ENCODE measurements around the gene MESD.
"Not testable (repeated sequence)": the region's sequence is repeated elsewhere in the genome, so short reads cannot be mapped to it uniquely, and the experiment has no call there.

Gene MESD

GRCh38 chr15:80989081-80989517 lies 520 bp downstream of the MESD start:
- DNase-seq, result no peak

DNA sequence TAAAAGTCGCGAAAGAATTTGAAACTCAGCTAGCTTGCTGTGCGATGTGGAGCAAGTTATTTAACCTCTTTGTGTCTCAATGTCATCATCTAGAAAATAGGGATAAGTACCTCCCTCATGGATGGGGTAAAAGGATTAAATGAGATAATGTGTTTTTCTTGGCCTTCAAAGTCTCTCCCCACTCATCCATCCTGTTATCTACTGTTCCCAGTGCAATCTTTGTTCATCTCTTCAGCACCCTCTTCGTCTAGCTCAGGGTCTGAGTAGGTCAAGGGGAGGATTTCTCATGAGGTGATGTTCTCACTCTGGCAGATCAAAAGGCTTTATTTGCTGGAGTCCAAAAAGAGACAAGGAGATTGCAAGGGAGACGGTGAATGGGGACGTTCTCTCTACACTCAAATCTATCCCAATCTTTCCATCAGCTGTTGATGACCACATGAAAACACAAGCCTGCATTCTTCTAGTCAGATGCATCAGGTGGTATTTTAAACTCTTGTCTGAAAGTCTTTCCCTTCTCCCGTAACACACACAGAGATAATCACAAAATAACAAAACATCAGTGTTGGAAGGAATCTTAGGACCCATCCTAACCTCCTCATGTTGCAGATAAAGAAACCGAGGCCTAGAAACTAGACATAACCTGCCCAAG lies 1.3 kb downstream of the MESD start:
- no peak for DNase-seq

- no peak for DNase-seq
Observed at GRCh38 chr15:80986487-80986886, 3.1 kb downstream of the MESD start.

DNA sequence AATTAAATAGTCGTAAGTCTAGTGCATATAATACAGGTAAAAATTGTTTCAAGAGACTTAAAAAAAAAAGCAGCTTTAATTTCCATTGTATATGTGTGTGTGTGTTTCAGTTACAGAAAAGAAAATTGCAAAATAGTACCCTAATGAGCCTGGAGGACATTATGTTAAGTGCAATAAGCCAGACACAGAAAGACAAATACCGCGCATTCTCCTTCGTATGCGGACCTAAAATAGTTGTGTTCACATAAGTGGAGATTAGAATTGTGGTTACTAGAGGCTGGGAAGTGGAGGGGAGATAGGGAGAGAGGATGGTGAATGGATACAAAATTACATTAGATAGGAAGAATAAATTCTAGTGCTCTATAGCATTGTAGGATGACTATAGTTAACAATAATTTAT lies 3.6 kb downstream of the MESD start:
- DNase-seq, result no peak

- no peak for DNase-seq
Observed at GRCh38 chr15:80984856-80985255, 4.8 kb downstream of the MESD start.

- no peak for DNase-seq
Observed at GRCh38 chr15:80982839-80983238, 6.8 kb downstream of the MESD start.

DNA sequence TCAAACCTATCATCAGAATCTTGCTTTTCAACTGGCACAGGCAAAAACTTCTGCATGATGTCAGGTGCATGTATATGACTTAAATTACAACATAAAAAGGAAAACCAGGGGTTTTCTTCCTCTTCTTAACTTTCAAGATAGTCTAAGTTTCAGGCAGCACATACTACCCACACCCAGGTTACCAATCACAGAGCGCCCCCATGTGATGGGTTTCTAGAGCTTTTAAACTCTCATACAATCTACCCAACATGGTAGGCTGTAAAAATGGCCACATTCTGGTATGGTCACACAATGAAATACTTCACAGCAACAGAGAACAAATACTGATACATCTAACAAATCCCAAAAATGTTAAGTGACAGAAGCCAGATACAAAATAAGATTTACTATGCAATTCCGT lies 7.4 kb downstream of the MESD start:
- DNase-seq, result no peak

GRCh38 chr15:80979538-80980200 lies 9.9 kb downstream of the MESD start:
- no peak for DNase-seq

GRCh38 chr15:80978685-80979329 lies 10.8 kb downstream of the MESD start:
- DNase-seq, result peak; percentile 57

DNA sequence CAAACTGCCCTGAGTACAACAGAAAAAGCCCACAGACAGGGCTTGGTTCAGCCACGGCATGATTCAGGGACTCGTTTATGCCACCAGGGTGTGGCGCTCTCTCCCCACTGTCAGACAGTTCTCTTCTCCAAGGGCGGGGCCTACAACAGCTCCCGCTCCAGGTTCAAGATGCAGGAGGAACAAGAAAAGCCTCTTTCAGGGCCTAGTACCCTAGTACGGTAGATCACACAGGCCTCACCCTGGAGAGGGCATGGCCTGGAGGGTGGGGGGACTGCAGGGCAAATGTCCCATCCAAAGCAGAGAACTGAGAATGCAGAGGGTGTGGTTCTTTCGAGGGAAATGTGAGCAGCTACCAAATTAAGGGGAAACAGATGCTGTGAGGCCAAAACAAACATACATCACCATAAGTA lies 12.0 kb downstream of the MESD start:
- peak; percentile 54 for DNase-seq

DNA sequence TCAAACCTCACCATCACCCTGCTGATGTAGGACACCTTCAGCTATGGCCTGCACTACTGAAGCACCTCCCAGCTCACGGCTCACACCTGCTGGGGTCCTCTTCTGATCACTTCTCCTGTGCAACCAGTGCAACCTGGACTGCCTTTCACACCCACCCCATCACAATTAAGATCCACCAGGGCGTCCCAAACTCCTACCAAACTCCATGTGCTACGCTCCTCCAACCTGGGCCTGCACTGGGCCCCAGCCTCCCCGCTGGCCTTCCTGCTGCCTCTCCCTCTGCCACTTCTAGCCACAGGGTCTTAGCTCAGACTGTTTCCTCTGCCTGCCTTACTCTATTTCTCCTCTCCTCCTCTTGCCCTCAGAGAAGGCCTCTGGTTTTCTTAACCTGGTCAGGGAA lies 12.8 kb downstream of the MESD start:
- no peak for DNase-seq

DNA sequence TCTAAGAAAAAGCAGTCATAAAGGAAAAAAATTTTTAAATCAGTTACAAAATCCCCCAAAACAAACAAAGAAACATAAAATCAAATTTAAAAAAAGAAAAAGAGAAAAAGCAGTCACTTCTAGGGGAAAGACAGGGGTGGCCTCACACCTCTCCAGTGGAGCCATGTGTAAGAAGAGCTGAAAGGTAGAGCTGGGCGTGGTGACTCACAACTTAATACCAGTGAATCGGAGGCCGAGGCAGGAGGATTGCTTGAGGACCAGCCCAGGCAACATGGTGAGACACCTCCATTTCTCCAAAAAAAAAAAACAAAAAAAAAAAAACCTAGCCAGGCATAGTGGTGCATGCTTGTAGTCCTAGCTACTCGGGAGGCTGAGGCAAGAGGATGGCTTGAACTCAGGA lies 14.7 kb downstream of the MESD start:
- DNase-seq, result no peak

- DNase-seq, result no peak
Observed at GRCh38 chr15:80972276-80972675, 17.3 kb downstream of the MESD start.

- DNase-seq, result no peak
Observed at GRCh38 chr15:80971143-80971542, 18.5 kb downstream of the MESD start.

GRCh38 chr15:80970658-80971057 lies 19.0 kb downstream of the MESD start:
- DNase-seq, result no peak

DNA sequence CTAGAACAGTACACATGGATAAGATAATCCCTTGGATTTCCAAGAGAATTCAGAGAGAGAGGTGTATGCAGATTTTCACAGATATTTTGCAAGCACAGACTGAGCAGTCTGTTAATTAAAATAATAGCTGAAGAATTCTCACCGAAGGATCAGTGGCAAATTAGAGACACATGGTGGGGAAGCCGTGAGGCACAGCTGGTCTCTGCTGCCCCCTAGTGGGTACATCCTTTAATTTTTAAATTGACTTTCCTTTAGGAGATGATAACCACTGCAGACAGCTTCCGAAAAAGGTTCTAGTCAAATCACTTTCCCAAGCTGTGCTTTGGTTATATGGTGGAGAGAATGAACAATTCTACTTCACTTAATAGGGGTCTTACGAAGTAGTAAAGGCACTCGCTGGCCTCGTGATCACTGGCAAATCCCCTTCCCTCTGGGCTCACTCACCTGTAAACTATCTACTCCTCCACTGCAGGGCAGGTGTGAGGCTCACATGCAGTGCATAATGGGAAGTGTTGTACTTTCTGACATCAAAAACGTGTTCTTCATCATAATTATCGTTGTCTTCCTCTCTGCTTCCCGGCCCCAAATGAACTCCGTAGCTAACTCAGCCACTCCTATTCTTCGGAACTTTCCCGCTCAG lies 19.5 kb downstream of the MESD start:
- DNase-seq, result peak; percentile 67

DNA sequence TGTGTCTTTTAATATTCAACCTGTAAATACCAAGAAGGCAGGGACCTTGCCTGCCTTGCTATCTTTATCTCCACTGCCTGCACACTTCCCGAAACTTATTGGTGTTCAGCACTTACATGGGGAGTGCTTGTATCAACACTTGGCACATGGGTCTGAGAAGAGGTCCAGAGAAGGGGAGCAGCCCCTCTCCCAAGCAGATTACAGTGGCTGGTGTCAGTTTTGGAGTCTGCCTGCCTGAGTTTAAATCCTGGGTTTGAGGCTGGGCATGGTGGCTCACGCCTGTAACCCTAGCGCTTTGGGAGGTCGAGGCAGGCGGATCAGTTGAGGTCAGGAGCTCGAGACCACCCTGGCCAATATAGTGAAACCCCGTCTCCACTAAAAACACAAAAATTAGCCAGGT lies 20.3 kb downstream of the MESD start:
- DNase-seq, result no peak

GRCh38 chr15:80967991-80968510 lies 21.6 kb downstream of the MESD start:
- no peak for DNase-seq

DNA sequence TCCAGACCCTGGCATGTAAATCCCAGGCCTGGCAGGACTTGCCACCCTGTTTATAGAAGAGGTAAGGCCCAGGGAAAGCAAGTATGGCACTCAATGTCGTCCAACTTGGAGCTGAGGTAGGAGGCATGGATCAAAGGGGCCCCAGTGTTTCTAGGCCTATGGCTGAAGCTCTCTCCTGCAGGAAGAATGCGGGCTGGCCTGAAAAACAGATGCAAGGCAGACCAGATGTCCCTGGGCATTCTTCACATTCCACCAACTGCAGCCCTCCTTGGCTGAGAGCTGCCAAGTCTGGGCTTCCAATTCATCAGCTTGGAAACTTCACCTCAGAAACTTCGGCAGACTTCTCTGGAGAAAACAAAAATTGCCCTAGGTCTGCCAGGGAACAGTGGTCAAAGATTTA lies 22.2 kb downstream of the MESD start:
- peak; percentile 91 for DNase-seq

- DNase-seq, result no peak
Observed at GRCh38 chr15:80966431-80967197, 23.0 kb downstream of the MESD start.

DNA sequence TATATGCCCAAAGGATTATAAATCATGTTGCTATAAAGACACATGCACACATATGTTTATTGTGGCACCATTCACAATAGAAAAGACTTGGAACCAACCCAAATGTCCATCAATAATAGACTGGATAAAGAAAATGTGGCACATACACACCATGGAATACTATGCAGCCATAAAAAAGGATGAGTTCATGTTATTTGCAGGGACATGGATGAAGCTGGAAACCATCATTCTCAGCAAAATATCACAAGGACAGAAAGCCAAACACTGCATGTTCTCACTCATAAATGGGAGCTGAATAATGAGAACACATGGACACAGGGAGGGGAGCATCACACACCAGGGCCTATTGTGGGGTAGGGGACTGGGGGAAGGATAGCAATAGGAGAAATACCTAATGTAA lies 24.2 kb downstream of the MESD start:
- DNase-seq, result not testable (repeated sequence)

DNA sequence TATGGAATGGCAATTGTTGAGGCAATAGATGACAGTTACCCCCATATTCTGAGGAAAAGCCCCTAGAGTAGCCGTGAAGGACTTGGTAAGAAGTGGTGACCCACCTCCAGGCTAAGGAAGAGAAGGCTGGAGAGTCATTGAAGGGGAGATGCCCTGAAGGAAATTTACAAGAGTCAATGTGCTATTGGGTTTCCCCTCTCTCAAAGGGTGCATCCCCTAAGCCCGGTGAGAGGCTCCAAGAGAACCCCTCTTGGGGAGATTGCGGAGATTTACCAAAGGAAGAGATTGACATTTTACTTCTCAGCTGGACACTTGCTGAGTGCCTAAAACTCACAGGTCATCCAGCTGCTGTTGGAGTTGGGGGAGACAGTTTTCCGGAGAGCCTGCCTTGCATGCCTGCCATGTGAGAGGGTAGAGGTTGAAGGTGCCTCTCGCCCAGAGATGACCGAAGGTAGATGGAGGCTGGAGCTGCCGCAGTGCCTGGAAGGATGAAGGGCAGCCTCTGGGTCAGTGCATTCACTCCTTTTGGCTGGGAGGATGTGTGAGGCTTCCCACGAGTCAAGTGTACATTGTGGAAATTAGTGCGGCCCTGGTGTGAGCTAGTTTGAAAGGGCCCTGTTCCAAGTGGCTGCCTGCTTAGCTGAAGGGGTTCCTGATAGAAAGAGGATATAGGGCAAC lies 30.7 kb downstream of the MESD start:
- no peak for DNase-seq

Data from fibroblast of skin of abdomen (primary cell).